ENCODE results near the gene ASPG.

- TF ChIP-seq, protein P1, sequence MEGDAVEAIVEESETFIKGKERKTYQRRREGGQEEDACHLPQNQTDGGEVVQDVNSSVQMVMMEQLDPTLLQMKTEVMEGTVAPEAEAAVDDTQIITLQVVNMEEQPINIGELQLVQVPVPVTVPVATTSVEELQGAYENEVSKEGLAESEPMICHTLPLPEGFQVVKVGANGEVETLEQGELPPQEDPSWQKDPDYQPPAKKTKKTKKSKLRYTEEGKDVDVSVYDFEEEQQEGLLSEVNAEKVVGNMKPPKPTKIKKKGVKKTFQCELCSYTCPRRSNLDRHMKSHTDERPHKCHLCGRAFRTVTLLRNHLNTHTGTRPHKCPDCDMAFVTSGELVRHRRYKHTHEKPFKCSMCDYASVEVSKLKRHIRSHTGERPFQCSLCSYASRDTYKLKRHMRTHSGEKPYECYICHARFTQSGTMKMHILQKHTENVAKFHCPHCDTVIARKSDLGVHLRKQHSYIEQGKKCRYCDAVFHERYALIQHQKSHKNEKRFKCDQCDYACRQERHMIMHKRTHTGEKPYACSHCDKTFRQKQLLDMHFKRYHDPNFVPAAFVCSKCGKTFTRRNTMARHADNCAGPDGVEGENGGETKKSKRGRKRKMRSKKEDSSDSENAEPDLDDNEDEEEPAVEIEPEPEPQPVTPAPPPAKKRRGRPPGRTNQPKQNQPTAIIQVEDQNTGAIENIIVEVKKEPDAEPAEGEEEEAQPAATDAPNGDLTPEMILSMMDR (IDR thresholded peaks at IDR 0.05) = no peak
- TF ChIP-seq POLR2A (IDR thresholded peaks at IDR 0.05) = no peak
Observed at GRCh38 chr14:104109731-104110361, 24.3 kb downstream of the ASPG start.

All from testis (tissue), 2 donors.